Measurements from ENCODE around the gene CCDC28A.
"Not testable (repeated sequence)": the region's sequence is repeated elsewhere in the genome, so short reads cannot be mapped to it uniquely, and the experiment has no call there.

The CCDC28A gene

GRCh38 chr6:138773177-138774091, at the start of gene CCDC28A:
TSS of gene CCDC28A (plus strand) at chr6:138773769. CDS start at chr6:138776121, 2,352 bp downstream.
- peak; percentile 90 for DNase-seq (ENCODE audit: low spot score)

DNA sequence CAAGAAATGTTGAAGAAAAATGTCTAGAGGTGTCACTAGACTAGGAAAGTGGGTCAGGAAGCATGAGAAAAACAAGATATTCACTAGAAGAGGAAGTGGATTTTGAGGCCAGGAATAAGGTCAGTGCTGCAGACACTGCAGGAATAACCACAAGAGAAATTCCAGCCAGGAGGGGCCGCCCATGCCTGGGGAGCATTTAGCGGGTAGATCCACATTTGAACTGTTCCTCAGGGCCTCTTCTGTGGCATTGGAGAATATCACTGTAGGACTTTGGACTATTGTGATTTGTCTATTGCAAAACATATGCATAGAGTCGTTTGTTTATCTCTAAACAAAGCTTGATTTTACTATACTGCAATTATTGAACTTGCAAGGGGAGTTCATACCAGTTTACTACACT, 49.6 kb upstream of the CCDC28A start:
- peak; percentile 76 for DNase-seq (ENCODE audit: low spot score)

- peak; percentile 40 for DNase-seq (ENCODE audit: low spot score)
These were observed 47.4 kb upstream of the CCDC28A start for GRCh38 chr6:138726066-138726756.

DNA sequence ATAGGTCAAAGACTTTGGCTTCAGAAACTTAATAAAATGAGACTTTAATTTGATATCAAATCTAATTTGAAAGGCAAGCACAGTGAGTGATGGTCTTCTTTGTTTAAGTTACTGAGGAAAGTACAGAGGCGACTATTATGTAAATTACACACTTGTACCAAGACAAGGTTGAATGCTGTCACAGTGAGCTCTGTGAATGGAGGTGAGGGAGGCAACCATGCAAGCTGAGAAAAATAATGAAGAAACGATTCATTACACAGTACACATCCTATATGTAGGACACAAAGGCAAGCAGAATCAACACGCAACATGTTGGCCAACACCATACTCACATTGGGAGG, 46.8 kb upstream of the CCDC28A start:
- DNase-seq (ENCODE audit: low spot score) = no peak

DNA sequence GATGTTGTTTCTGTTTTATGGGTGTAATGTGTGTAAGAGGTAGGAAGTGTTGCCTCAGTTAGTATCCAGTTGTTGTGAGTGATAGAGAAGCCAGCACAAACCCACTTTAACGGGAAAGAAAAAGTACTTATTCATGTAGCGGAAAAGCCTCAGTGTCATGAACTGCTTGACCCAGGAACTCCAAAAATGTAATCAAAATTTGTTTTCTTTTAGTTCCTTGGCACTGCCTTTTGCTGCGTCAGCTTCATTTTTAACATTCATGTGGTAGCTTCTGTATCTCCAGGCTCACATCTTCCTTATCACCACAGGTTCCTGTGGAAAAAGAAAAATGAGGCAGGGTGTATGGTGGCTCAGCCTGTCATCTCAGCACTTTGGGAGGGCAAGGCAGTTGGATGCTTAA, 46.4 kb upstream of the CCDC28A start:
- no peak for DNase-seq (ENCODE audit: low spot score)

DNA sequence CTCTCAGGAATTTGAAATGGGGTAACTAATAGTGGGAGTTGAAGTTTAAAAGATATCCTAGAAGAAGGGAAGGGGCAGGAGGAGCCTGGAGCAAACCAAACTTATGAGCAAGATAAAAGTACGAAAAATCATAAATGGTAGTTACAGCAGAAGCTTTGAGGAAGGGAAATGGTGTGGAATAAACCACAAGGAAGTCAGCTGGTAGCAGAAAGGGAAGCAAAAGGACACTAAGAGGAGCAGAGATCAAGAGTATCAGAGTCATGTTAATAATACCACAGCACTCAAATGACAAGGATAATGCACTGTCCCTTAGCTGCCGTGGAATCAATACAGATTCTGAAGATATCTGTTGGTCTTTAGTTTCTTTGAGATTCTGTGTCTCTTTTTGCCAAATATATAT, 44.9 kb upstream of the CCDC28A start:
- DNase-seq (ENCODE audit: low spot score) = no peak

GRCh38 chr6:138730037-138730436, 43.5 kb upstream of the CCDC28A start:
- DNase-seq (ENCODE audit: low spot score) = not testable (repeated sequence)

DNA sequence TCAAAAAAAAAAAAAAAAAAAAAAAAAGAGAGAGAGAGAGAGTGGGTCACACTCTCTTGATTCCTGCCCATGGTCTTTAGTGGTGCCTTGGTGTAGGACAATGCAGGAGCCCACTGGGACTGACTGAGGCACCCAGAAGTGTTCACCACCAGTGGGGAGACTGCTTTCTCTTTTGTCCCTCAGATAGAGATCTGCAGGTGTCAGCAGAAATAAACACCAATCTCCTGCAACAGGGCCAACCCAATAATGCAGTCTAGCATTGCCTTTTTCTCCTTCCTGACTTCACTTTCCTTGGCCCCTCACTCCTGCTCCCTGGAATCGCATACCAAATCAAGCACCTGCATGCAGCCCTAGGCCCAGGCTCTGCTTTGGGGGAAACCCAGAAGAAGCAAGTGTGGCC, 39.0 kb upstream of the CCDC28A start:
- DNase-seq (ENCODE audit: low spot score) = no peak

- DNase-seq (ENCODE audit: low spot score) = no peak
These were observed 36.9 kb upstream of the CCDC28A start for GRCh38 chr6:138736640-138737039.

DNA sequence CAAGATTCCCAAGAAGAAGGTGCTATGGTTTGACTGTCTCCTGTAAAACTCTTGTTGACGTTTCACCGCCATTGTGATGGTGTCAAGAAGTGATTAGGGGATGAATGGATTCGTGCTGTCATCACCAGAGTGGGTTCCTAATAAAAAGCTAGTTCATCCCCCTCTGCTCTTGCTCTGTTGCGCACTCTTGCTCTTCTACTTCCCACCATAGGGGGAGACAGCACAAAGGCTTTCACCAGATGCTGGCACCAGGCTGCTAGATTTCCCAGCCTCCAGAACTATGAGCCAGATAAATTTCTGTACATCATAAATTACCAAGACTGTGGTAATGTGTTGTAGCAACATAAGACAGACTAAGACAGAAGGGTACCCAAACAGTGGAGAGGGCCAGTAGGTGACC, 21.6 kb upstream of the CCDC28A start:
- DNase-seq (ENCODE audit: low spot score) = no peak

DNA sequence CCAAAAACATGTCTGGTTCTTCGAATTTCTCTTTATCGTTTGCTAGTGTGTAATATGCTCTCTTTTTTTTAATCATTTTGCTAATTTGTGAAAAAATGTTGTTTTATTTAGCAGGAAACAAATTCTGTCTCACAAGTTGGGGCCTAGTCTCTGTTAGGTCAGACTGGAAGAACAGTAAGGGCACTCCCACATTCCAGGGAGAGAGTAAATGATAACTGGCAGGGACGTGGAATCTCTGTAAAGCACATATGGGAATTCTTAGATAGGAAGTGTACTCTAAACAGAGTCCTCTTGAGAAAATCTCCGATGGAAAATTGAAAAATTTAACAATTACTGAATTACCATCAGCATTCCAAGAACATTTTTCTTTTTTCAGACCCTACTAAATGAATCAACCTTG, 16.4 kb upstream of the CCDC28A start:
- peak; percentile 35 for DNase-seq (ENCODE audit: low spot score)

DNA sequence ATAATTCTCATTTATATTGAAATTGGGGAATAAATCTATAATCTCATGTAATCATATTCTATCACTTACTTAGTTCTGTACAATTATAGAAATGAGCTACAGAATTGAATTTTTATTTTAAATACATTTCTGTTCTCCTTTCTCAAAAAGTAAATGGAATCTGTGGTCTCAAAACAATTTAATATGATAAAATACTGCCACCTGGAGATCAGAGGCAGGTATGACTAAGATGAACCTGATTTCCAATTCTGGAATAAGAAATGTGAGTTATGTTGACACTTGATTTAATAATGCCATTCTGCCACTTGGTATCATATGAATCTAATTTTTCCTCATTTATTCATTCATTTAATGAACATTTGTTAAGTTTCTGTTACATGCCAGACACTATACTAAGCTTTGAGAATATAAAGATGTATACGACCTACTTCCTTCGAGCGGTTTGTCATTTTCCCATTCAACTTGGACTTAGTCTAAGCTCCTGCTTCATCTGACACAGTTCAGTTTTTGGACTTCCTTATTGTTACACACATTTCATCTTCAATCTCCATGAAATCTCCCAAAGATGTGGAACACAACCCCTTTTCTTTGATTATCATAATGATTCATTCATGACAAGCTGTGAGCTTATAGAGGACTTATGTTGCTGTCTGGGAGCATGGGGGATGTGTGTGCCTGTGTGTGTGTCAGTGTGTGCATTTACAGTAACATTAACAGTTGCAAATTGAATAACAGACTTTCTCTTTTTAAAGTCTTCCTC, 7.5 kb upstream of the CCDC28A start:
- peak; percentile 26 for DNase-seq (ENCODE audit: low spot score)

GRCh38 chr6:138769102-138769676, 4.4 kb upstream of the CCDC28A start:
- DNase-seq (ENCODE audit: low spot score) = no peak

DNA sequence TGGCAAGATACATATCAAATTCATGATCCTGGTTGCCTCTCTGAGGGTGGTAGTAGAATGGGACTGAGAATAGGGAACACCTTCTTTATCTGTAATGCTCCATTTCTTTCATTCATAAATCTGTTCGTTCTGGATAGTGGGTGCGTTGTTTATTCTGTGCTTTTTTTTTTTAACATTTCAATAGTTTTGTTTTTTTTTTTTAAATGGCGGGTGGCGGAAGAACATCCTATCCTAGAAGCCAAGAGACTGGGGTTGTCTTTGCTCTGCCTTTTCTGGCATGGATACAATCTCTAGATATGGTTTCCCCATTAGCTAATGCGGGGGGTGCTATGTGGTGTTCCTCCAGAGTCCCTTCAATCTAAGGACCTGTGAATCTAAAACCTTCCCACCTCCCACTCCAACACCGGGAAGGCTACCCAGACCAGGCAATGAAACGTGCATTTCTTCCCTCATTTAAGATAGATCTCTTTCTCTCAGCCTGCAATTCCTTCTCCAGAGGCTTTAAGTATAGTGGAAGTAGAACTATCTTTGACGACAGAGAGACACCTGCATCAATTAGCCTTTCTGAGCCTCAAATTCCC, 883 bp upstream of the CCDC28A start:
- DNase-seq (ENCODE audit: low spot score) = no peak

DNA sequence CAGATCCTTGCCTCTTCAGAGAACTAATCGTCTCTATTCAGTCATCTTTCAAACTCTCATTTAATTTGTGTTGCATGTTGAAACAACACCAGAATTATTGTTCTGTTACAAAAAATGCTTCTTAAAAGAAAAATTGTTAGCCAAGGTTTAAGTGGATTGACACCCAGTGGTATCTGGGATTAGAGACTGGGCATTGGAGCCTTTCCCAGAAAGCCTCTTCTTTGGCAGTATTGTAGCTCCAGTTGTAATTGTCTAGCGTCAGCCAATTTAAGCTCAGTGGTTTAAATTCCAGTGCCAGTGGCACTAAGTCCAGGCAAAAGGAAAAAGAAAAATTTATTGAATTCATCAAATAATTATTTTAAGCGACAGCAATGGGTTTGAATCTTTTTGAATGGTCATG, 801 bp downstream of the CCDC28A start:
- no peak for DNase-seq (ENCODE audit: low spot score)

- no peak for DNase-seq (ENCODE audit: low spot score)
These were observed 3.1 kb downstream of the CCDC28A start for GRCh38 chr6:138776659-138777058.

GRCh38 chr6:138778331-138778730, 4.8 kb downstream of the CCDC28A start:
- DNase-seq (ENCODE audit: low spot score) = no peak

DNA sequence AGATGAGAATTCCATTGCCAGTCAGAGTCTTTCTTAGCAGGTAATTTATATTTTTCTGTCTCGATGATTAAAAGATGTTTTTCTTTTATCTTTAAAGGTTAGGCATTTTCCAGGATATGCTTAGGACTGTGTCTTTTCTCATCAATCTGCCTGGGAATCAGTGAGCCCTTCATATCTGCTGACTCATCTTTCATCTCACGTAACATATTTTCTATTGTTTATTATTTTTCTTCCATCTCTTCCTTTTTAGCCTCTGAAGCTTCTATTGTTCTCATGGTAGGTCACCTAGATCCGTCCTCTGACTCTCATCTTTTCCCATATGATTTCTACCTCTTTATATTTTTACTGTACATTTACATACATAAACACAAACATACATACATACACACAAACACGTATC, 8.7 kb downstream of the CCDC28A start:
- no peak for DNase-seq (ENCODE audit: low spot score)

DNA sequence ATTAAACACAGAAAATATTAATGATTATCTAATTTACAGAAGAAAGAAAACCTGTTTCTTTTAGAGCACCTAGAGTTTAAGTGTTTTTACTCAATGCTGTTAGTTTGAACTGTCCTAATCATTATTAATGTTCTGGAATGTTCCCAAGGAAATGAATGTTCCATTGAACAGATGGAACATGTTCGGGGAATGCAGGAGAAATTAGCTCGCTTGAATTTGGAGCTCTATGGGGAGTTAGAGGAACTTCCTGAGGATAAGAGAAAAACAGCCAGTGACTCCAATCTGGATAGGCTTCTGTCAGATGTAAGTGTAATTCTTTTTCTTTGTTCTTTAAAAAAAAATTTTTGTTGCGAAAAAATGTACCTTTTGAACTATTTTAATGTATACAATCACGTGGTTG, 11.5 kb downstream of the CCDC28A start:
- DNase-seq (ENCODE audit: low spot score) = no peak

DNA sequence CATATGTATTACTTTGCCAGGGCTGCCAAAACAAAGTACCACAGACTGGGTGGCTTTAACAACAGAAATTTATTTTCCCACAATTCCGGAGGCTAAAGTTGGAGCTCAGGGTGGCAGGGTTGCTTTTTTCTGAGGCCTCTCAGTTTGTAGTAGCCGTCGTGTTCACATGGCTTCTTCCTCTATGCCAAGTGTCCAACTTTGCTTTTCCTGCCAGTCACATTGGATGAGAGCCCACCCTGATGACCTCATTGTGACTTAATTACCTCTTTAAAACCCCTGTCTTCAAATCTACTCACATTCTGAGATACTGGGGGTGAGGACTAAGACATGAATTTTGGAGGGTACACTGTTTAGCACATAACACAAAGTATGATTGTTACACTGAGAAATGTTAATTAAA, 12.4 kb downstream of the CCDC28A start:
- no peak for DNase-seq (ENCODE audit: low spot score)

- no peak for DNase-seq (ENCODE audit: low spot score)
These were observed 13.6 kb downstream of the CCDC28A start for GRCh38 chr6:138787138-138787537.

Measured in HuH-7 (cell line).